Kidney tubule cell (primary cell): ENCODE data around the gene CCDC136.

Experiments used
- DNase-seq: peaks from one replicate; pipeline ENCODE4 v3.0.0-alpha.2; 2018; ENCODE audit warnings: low spot score

Gene CCDC136

DNA sequence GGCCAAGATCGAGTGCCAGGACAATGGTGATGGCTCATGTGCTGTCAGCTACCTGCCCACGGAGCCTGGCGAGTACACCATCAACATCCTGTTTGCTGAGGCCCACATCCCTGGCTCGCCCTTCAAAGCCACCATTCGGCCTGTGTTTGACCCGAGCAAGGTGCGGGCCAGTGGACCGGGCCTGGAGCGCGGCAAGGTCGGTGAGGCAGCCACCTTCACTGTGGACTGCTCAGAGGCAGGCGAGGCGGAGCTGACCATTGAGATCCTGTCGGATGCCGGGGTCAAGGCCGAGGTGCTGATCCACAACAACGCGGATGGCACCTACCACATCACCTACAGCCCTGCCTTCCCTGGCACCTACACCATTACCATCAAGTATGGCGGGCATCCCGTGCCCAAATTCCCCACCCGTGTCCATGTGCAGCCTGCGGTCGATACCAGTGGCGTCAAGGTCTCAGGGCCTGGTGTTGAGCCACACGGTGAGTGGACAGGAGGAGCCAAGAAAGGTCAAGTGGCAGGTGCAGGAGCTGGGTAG is 53.1 kb downstream of the CCDC136 start:
- no peak for DNase-seq

- no peak for DNase-seq
These were observed 53.7 kb downstream of the CCDC136 start for GRCh38 chr7:128845475-128845874.

GRCh38 chr7:128845987-128846386 is 54.2 kb downstream of the CCDC136 start:
- DNase-seq = no peak

DNA sequence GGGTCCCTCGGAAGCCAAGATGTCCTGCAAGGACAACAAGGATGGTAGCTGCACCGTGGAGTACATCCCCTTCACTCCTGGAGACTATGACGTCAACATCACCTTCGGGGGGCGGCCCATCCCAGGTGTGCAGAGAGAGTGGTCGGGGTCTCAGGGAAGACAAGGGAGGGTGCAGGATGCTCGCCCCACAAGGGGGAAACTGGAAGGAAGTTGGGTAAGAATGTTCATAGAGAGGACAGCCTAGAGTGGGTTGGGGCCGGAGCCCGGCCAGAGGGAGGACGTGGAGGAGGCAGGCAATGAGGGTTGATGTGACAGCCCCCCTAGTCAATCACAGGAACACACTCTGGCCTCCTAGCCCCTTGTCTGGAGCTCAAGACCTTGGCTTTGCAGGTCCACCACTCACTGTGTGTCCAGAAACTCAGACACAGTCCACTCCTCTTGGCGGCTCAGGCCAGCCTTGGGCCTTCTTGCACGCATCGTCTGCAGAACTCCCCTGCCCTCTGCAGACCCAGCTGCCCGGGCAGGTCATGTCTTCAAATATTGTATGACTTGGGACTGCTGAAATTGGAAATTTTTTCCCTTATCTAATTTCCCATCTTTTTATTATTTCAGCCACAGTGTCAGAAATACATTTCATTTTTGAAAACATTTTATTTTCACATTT is 55.1 kb downstream of the CCDC136 start:
- DNase-seq = no peak

- DNase-seq = no peak
These were observed 56.0 kb downstream of the CCDC136 start for GRCh38 chr7:128847721-128848211.

DNA sequence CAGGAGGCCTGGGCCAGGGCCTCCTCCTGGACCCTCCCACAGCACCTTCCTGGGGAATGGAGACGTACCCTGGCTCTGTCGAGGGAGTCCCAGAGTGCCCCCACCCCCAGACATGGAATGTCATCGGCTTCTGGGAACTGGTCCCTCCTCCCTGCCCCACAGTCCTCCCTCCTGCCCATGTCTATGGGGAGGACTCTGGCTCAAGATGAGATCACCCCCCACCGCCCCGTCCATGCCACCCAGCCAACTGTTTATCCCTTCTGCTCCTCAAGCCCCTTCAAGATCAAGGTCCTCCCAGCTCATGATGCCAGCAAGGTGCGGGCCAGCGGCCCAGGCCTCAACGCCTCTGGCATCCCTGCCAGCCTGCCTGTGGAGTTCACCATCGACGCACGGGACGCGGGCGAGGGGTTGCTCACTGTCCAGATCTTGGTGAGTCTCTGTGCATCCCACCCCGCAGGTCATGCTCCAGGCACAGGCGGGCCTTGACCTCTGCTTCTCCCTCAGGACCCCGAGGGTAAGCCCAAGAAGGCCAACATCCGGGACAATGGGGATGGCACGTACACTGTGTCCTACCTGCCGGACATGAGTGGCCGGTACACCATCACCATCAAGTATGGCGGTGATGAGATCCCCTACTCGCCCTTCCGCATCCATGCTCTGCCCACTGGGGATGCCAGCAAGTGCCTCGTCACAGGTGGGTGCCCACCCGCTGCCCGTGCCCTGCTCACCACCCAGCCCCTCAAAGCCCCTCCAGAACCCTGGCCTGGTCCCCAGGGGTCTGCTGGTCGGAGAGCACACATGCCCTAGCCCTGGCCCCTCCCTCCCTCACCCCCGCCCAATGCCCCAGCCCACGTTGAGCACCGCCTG is 56.8 kb downstream of the CCDC136 start:
- no peak for DNase-seq

DNA sequence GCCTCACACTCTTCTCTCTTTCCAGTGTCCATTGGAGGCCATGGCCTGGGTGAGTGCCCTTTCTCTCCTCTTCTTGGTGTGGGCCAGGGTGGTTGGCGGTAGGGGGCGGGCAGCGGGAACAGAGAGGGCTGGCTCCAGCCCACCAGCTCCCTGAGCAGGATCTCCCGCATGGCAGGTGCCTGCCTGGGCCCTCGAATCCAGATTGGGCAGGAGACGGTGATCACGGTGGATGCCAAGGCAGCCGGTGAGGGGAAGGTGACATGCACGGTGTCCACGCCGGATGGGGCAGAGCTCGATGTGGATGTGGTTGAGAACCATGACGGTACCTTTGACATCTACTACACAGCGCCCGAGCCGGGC is 57.4 kb downstream of the CCDC136 start:
- no peak for DNase-seq

DNA sequence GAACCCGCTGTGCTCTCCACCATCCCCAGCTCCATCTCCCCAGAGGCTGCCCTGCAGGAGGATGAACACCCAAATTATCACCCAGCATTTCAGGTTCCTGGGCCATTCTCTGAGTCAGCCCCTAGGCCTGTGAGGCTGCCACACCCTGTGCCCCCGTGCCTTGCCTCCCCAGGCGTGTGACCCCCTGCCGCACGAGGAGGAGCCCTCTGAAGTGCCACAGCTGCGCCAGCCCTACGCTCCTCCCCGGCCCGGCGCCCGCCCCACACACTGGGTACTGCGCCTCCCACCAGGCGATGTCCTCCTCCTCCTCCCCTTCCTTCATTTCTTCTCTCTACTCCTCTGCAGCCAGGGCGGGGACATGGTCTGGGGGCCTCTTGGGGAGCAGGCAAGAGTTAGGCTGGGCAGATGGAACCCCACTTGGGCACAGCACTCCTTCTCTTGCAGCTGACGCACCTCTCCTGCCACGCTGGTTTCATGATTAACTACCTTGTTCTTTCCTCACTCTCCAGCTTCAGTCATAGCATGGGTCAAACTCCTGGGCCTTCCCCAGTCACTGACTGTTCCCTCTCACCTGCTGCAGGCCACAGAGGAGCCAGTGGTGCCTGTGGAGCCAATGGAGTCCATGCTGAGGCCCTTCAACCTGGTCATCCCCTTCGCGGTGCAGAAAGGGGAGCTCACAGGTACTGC is 58.2 kb downstream of the CCDC136 start:
- peak; percentile 79 for DNase-seq

DNA sequence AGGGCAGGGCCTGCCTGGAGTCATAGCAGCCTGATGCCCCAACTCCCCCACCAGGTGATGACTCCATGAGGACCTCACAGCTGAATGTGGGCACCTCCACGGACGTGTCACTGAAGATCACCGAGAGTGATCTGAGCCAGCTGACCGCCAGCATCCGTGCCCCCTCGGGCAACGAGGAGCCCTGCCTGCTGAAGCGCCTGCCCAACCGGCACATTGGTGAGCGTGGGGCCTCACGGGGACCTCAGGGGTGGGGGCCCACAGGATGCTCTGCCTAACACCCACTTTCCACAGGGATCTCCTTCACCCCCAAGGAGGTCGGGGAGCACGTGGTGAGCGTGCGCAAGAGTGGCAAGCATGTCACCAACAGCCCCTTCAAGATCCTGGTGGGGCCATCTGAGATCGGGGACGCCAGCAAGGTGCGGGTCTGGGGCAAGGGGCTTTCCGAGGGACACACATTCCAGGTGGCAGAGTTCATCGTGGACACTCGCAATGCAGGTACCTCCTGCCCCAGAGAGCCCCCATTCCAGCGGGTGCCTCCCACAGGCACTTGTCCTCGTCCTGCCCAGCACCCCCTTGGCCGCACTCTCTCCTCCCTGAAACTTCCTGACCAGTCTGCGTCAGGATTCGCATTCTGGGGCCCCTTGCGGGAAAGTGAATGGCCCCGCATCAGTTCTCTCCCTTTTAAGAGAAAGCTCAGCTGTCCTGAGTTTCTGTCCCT is 60.9 kb downstream of the CCDC136 start:
- no peak for DNase-seq

GRCh38 chr7:128853799-128854198 is 62.0 kb downstream of the CCDC136 start:
- DNase-seq = no peak

GRCh38 chr7:128854396-128854795 is 62.6 kb downstream of the CCDC136 start:
- DNase-seq = no peak

DNA sequence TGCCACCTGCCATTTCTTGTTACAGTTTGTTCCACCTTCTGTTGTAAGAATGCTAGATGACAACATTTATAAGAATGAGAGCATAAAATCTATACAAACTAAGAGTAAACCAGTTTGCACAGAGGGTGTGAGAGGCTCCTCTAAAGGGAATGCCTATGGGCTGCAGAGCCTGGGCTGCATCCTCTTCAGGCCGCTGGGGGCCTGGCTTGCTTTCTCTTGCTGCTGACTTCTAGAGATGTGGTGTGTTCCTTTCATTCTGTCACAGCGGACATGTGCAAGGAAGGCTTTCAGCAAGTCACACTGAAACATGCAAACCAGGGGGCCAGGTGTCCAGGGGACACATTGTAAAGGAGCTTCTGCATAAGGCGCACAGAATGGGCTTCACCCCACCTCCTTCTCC is 63.8 kb downstream of the CCDC136 start:
- no peak for DNase-seq

- no peak for DNase-seq
These were observed 64.4 kb downstream of the CCDC136 start for GRCh38 chr7:128856001-128856718.

DNA sequence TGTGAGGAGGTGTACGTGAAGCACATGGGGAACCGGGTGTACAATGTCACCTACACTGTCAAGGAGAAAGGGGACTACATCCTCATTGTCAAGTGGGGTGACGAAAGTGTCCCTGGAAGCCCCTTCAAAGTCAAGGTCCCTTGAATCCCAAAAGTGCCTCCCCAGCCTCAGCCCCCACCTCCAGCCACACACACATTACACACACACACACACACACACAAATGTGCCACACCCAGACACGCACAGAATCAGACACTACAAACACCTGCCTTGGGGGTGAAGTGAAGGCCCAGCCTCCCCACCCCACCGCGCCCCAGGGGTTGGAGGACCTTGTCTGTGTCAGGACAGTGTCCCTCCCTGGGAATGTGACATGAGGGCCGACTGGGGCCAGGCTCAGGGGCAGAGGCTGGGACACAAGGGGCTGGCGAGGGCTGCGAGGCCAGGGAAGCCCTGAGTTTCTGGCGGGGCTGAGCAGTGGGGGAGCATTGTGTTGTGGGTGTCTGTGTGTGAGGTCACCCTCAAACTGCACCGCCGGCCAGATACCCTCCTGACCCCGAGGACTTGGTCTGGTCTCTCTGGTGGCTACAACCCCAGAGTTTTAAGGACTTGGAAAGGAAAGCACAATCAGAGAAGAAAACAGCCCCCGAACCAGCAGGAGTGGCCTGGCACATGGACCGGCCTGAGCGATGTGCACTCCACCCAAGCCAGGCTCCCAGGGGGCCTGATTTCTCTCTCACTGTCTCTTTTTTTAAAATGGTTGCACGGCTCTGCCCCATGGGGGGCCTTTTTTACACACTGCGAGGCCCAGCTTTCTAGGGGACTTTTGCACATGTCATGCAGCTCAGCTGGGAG is 66.8 kb downstream of the CCDC136 start:
- no peak for DNase-seq

DNA sequence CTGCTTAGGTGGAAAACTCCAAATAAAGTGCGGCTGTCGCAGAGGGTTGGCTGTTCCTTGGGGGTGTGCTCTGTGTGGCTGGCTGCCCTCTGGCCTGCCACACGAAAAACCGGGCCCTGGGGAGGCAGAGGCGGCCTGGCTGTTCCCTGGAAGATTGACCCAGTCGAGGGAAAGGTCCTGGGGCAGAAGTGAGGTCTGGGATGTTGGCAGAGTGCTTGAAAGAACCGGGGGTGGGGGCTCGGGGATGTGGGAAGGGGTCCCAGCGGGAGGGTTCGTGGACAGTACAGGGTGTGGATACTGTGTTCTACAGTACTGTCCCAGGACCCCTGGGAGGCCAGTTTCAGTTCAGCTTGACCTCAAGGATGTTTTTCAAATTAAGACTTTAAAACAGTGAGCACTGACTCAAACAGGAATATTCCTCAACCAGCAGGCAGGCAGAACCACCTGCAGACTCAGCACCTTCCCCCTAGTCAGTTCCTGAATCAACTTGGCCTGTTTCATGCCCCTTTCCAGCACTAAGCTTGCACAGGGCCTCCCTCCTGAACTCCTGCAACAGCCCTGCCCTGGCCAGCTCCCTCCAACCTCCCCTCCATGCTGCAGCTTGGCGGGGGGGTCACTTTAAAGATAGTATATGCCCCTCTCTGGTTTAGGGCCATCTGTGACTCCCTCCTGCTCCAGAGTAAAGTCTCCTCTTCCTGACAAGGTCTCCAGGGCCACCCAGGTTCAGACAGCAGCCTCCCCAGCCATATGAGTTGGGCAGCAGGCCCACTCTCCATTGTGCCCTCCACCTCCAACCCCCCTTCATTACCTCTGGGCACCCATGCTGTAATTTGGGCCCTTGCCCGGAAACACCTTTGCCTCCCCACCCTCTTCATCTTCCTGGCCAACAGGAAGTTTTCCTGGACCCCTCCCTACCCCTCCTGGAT is 67.7 kb downstream of the CCDC136 start:
- DNase-seq = no peak

DNA sequence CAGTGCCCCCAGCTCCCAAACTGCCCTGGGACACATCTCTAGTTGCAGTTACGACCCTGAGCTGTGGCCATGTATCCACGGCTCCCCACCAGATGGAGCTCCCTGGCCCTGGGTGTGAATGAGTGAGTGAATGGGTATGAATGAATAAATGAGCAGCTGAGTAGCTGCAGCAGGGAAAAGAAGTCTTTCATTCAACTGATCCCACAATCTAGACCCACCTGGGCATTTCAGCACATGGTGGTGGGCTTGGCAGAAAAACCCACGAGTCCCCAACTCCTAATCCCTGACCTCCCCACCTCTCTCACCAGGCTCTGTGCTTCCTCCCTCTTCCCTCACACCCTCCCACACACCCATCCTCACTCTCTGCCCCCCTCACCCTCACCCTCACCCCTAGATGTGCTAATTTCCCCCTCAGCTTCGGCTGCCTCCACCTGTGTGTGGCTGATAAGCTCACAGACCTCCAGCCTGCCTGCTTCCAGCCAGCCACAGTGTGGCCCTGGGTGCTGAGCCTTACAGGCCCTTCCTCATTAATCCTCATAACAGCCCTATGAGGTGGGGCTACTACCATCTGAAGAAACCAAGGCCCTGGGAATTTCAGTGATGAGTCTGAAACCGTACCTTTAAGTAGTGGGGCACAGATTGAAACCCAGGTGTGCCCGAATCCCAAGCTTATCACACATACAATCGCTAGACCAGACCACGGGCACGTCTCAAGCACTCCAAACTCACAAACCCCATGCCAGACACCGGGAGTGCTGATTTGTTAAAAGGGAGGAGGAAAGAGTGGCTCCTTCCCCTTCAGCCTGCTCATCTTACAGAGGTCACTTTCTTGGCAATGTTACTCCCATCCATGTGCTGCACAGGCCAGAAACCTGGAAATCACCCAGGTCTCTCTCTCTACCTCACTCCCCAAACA is 68.6 kb downstream of the CCDC136 start:
- peak; percentile 6 for DNase-seq

- DNase-seq = no peak
These were observed 70.3 kb downstream of the CCDC136 start for GRCh38 chr7:128861957-128862570.
